ENCODE measurements around the gene RASA2.
"Not testable (repeated sequence)": the region's sequence is repeated elsewhere in the genome, so short reads cannot be mapped to it uniquely, and the experiment has no call there.

The RASA2 gene

DNA sequence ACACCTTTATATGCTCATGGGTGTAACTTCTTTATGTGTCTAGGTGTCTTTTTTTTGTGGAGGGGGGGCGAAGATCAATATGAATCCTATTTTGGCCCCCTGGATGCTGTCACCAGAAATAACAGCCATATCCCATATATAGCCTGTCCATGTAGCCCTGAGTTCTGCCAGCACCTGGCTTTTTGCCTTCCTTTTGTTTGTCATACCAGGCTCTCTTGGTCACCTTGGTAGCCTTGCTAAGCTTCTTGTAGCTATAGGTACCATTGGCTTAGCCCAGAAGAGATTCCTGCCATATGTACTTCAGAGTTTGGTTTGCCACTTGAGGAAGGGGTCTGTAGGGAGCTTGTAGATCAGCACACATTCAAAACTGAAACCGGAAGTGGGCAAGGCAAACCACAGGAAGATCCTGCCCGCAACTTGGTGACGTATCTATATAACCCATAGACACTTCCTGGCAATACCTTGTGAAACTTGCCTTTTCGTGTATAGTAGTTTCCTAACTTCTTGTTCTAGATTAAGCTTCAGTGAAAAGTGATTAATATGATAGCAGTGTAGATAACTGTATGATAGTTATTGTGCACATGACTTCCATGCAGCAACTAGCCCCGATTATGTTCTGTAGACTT lies 11.9 kb downstream of the RASA2 start:
- no peak for DNase-seq (ENCODE audit: low spot score)

- no peak for DNase-seq (ENCODE audit: low spot score)
Observed at GRCh38 chr3:141499284-141499683, 12.5 kb downstream of the RASA2 start.

GRCh38 chr3:141499965-141500364 lies 13.1 kb downstream of the RASA2 start:
- no peak for DNase-seq (ENCODE audit: low spot score)

DNA sequence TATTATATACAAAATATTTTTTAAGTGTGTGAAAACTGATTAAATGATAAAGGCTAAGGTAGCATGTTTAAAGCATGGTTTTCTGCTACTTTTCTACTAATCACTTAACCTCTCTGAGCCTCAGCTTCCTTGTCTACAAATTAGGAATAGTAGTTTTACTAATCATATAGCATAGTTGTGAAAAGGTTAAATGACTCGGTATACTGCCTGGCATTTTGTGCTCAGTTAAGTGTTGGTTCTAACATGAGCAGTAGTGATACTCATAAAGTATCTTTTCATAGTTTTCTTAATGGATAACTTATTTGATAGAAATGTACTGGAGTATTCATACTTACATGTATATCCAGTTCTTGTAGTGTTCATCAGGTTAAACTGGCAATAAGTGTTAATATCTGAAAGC lies 13.6 kb downstream of the RASA2 start:
- DNase-seq (ENCODE audit: low spot score) = no peak

- DNase-seq (ENCODE audit: low spot score) = no peak
Observed at GRCh38 chr3:141505166-141505565, 18.3 kb downstream of the RASA2 start.

GRCh38 chr3:141506071-141506470 lies 19.2 kb downstream of the RASA2 start:
- DNase-seq (ENCODE audit: low spot score) = no peak

DNA sequence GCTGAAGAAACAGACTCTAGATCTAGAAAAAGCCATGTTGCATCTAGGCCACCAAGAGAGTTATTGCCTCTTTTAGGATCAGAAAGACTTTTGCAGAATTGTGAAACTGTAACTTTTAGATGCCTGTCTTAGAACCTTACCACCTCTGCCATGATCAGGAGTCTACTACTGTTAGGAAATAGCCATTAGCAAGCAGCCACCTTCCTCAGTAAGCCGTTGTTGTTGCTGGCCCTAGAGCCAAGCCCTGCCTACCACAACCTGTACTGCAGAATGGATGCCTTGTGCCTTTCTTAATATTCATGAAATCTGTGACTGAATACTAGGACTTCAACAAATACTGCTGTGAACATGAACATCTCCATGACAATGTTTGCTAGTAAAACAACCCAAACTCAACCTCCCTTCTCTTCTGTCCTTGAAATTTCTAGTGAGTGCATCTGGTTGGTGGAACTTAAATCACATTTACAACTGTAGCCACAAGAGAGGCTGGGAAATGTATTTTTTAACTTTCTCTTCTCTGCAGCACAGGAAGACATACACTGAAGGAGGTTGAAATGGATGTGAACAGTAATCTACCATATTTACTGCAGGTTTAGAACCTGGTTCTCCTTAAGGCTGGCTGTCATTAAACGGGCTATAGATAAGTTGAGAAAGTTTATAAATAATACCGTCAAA lies 20.7 kb downstream of the RASA2 start:
- no peak for DNase-seq (ENCODE audit: low spot score)

GRCh38 chr3:141508067-141508436 lies 21.2 kb downstream of the RASA2 start:
- DNase-seq (ENCODE audit: low spot score) = no peak

GRCh38 chr3:141511361-141511760 lies 24.5 kb downstream of the RASA2 start:
- DNase-seq (ENCODE audit: low spot score) = no peak

DNA sequence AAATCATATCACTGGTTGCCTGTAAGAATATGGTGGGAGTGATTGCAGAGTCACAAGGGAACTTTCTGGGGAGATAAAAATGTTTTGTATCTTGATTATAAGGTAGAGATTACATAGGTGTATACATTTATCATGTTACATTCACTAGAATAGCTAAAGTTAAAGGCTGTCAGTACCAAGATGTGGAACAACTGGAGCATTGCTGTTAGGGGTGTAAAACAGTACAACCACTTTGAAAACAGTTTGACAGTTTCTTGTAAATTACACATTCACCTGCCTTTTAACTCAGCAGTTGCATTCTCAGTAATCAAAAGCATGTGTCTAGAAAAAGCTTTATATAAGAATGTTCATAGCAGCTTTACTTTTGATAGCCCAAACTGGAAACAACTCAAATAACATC lies 27.6 kb downstream of the RASA2 start:
- no peak for DNase-seq (ENCODE audit: low spot score)

DNA sequence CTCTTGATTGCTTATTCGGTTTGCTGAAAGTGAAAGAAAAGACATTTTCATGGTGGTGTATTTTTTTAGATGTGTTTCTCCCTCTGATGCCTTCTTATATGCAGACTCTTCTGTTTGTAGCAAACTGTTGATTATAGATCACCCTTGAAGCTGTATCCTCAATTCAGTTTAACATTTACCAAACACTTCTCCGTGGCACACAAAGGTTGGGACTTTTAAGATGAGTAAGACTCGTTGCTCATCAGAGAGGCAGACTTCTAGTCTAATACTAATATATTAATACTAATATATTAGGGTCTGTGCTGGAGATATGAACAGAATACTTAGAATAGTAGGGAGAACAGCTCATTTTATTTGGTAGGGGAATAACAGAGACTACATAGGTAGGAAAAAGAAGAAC lies 32.8 kb downstream of the RASA2 start:
- no peak for DNase-seq (ENCODE audit: low spot score)

DNA sequence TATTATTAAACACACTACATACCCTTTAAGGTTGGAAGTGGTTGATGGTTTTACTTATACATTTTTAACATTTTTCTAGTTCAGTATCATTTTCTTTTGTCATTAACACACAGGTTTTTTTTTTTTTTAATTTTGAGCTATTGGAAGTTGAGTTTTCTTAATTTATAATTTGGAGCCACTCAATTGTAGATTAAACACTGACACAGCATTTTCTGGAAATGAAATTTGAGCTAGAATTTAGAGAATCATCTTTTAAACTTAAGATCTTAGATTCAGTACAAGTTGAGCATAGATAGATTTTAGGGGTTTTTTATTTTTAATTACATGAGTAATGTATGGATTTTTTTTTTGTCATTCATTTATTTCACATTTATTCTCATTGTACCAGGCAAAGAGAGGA lies 35.0 kb downstream of the RASA2 start:
- no peak for DNase-seq (ENCODE audit: low spot score)

- DNase-seq (ENCODE audit: low spot score) = no peak
Observed at GRCh38 chr3:141523615-141524375, 37.0 kb downstream of the RASA2 start.

GRCh38 chr3:141524988-141525387 lies 38.2 kb downstream of the RASA2 start:
- DNase-seq (ENCODE audit: low spot score) = no peak

DNA sequence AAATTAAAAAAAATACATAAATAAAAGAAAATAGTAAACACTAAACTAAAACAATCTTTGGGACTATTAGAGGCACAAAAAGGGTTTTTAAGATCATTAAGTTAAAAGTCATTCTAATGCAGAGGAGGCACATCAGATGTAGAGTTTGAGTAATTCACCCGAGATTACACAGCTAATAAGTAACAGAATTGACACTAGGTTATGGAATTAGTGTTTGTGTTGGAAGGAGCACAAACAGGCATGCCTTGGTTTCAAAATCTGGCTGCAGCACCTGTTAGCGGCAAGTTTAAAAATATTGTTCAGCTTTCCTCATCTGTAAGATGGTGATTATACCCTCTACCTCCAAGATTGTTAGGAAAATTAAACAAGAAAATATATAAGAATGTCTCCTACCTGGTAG lies 39.0 kb downstream of the RASA2 start:
- DNase-seq (ENCODE audit: low spot score) = no peak

- no peak for DNase-seq (ENCODE audit: low spot score)
Observed at GRCh38 chr3:141526709-141527108, 39.9 kb downstream of the RASA2 start.

GRCh38 chr3:141528800-141529199 lies 42.0 kb downstream of the RASA2 start:
- no peak for DNase-seq (ENCODE audit: low spot score)

GRCh38 chr3:141529256-141529655 lies 42.4 kb downstream of the RASA2 start:
- no peak for DNase-seq (ENCODE audit: low spot score)

GRCh38 chr3:141529717-141530414 lies 43.0 kb downstream of the RASA2 start:
- no peak for DNase-seq (ENCODE audit: low spot score)

DNA sequence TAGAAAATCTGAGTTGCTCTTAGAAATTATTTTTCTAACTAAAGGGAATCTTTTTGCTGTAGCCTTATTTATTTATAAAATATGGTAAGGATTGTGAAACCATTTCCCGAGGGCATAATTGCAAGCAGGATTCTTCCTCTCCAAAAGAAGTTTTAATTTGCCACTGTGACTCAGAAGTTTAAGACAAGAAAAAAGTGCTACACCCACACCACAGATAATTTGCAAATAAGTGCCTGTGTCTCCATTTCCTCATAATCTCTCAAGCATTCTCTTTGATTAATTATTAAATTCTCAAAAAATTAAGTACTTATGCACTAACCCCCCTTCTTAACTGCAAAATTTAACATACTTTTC lies 43.6 kb downstream of the RASA2 start:
- no peak for DNase-seq (ENCODE audit: low spot score)

DNA sequence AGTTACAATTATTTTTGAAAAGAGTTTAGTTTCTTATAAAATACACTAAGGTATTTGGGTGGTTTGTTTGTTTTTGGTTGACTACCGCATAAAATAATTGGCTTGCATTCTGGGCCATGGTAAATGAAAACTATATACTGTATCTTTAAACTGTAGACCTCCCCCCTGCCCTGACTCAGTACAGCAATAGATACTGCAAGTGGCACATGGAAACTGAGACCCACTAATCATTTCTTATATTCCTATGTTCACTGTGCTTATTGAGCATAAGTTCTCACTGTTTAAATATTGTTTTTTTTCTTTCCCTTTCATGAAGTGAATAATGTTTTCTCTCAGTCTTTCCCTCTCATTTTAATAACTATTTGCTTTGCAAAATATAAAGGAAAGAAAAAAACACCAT lies 45.8 kb downstream of the RASA2 start:
- DNase-seq (ENCODE audit: low spot score) = no peak

- not testable (repeated sequence) for DNase-seq (ENCODE audit: low spot score)
Observed at GRCh38 chr3:141536017-141536416, 49.2 kb downstream of the RASA2 start.

GRCh38 chr3:141537856-141538255 lies 51.0 kb downstream of the RASA2 start:
- no peak for DNase-seq (ENCODE audit: low spot score)
